ENCODE data around the gene RMDN3. TPM values are rescaled to one million over a fixed set of nuclear protein-coding genes. Genes with fewer than 3 reads are reported as not detected.

The RMDN3 gene
- total RNA-seq, 1 donor from 2014 or later: 21.1 TPM

DNA sequence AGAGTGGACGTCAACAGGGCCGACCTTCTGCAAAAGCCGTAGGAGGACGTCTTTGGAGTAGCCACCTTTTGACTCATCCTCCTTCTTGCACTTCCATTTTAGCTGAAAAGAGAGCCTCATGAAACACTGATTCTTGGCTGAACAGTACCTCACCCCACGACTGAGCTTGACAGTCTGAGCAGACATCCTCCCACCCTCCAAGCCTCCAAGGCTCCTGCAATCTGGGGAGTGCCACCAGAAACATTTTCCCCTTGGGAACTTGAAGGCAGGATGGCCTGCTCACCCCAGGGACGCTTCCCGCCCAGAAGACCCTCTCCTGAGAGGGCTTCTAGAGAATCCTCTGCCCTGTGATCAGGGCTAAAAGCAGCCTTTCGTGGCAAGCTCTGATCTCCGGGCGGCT is 20.0 kb upstream of the RMDN3 start:
- intact Hi-C loops (cut with DNase I): no loop called here

DNA sequence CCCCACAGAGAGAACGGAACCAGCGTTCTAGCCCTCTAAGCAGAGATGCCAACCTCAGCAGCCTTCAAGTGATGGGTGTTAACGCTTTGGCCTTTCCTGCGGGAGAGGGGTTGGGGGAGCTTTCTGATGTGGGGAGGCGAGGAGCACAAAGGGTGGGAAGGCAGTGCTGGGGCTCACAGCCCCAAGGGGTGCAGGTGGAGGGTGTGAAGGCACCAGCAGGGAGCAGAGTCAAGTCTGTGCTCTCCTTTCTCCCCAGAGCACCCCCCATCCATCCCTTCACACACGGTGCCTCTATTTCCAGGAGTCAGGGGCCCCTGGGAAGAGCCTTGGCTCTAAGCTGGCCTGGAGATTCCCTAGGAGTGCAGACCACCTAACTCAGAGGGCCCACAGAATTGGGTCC is 18.8 kb upstream of the RMDN3 start:
- intact Hi-C loops (cut with DNase I): no loop called here

More for the DNA sequence above, 20.0 kb upstream of the RMDN3 start:
- no peak for DNase-seq (ENCODE audit: low spot score)

DNA sequence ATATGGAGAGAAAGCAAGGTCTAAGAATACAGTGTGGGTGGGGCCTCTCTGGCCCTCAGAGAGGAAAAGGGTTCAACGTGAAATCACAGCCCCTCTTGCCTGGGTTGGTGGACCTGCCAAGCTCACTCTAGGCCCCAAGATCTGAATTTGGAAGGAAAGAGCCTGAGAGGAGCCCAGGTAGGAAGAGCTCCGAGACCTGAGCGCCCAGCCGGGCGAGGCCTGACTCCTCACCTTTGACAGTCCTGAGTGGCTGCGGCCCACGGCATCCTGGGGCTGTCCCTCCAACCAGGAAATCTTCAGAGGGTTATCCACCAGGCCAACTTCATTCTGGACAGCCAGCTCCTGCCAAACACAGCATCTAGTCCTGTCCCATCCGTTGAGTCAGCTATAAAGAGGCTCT is 18.4 kb upstream of the RMDN3 start:
- intact Hi-C loops (cut with DNase I): no loop called here
- no peak for DNase-seq (ENCODE audit: low spot score)

More for the DNA sequence above, 18.8 kb upstream of the RMDN3 start:
- DNase-seq (ENCODE audit: low spot score): no peak

DNA sequence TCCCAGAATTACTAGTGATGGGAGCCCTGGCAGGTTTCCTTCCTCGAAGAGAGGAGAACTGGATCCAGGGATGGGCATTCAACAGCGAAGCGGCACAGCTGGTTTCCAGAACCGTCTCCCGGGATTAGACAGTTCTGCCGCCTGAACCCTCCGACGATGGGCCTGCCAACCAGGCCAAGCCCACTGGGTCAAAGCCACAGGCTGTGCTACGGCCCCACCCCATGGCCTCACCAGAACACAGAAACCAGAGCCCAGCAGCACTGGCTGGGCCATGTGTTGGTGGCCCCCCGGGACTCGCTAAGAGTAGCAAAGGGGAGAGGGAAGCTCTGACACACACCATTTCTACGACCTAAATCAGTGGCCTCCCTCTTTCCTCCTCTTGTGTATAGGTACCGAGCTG is 17.0 kb upstream of the RMDN3 start:
- intact Hi-C loops (cut with DNase I): no loop called here
- no peak for DNase-seq (ENCODE audit: low spot score)

DNA sequence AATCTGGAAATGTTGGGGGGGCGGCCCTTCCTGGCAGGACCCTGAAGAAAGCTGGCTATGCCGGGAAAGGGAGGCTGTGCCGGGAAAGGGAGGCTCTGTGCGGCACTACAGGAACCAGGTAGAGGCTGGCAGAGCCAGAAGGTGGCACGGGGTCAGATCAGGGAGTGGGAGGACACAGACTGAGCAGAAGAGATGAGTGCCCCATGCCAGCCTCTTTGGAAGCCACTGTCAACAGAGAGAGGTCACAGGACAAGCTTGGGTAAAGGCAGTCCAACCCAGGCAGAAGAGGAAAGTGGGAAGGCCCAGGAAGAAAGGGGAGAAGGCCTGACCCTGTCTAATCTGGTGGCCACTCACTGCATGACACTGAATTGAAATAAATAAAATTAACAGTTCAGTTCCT is 16.2 kb upstream of the RMDN3 start:
- DNase-seq (ENCODE audit: low spot score): no peak
- intact Hi-C loops (cut with DNase I): no loop called here

DNA sequence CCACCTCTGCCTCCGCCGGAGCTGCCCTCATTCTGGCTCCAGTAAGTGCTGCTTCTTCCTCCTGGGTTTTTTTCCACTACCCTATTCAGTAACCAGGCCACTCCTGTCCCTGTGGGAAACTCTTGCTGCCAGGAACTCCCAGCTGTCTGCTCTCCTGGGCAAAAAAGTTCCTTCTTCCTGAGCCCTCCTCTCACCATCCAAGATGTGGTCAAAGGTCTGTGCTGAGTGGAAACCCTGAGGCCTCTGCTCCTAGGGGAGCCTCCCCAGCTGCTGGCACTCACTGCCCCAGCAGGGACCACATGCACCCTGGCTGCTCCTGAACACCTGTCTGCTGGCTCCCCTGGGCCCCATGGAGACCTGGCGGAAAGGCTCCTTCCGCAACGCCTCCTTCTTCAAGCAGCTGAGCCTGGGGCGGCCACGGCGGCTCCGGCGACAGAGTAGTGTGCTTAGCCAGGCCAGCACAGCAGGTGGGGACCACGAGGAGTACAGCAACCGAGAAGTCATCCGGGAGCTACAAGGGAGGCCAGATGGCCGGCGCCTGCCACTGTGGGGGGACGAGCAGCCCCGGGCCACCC is 15.2 kb upstream of the RMDN3 start:
- intact Hi-C loops (cut with DNase I): no loop called here
- no peak for DNase-seq (ENCODE audit: low spot score)

DNA sequence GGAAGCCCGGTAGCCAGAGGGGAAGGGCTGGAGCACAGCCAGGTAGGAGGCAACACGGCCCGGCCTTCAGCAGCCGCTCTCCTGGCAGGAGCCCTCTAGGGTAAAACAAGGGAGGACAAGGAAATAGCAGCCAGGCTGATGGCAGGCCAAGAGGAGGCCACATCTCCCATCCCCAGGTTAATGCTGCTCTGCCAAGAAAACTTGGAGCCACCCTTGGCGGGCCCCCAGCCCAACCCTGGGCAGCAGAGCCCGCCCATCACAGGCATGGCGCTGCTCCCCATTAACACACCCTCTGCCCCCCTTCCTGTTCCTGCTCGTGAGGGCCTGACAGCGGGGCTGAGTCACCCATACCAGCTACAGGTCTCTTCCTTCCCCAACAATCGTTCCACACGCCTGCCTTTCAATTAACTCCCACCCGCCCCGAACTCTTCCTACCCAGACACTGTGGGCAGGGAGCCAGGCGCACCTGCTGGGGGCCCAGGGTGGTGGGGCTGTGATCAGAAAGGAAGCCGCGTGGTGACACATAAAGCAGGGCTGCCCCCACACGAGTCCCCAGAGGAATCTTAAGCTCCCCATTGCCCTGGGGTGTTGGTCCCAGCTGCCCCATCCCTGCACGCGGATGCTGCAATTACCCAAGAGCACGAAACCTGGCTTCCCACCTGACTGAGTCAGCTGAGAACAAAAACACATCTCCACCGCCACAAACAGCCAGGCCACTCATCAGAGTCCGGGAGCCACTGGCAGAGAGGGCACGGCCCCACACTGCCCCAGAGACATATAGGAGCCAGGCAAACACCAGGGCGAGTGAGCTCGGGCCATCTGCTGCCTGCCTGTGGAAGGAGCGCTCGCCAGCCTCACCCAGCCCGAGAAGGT is 14.5 kb upstream of the RMDN3 start, which contains the start of gene C15orf62:
TSS of gene C15orf62 (plus strand) at position 707 of the 873 bp plus-strand sequence. CDS start 516 bp downstream, outside the sequence.
- DNase-seq (ENCODE audit: low spot score): no peak
- intact Hi-C loops (cut with DNase I): no loop called here

DNA sequence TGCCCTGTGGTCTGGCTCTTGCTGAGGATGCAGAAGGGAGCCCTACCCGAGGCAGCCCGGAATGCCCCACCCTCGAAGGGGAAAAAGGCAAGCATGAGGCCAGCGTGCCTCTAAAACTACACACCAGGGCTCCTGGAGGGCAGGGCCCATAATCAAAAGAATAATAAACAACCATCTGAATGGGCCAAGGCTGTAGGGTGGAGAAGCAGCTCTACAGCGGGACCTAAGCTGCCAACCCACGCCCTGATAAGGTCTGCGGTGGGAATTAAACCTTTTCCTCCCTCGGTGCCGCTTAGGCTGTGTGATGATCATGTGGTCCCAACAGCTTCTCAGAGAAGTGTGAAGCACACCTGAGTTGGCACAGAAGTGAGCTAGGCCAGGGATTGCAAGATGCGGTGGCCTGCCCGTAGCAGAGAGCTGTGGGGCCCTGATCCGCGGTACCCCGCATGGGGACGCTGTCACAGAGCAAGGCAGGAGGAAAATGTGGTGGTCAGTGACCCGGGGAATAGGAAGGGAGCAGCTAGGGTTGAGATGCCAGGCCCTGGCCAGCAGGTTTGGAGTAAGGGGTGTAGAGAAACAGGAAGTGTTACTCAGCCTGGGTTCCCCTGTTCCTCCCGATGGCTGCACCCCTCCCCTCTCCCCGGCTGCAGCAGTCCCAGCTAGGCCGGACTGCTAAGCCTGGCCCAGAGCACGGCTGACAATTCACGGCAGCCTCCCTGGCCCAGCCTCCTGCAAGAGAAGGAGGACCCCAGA is 13.6 kb upstream of the RMDN3 start:
- DNase-seq (ENCODE audit: low spot score): no peak
- intact Hi-C loops (cut with DNase I): no loop called here

DNA sequence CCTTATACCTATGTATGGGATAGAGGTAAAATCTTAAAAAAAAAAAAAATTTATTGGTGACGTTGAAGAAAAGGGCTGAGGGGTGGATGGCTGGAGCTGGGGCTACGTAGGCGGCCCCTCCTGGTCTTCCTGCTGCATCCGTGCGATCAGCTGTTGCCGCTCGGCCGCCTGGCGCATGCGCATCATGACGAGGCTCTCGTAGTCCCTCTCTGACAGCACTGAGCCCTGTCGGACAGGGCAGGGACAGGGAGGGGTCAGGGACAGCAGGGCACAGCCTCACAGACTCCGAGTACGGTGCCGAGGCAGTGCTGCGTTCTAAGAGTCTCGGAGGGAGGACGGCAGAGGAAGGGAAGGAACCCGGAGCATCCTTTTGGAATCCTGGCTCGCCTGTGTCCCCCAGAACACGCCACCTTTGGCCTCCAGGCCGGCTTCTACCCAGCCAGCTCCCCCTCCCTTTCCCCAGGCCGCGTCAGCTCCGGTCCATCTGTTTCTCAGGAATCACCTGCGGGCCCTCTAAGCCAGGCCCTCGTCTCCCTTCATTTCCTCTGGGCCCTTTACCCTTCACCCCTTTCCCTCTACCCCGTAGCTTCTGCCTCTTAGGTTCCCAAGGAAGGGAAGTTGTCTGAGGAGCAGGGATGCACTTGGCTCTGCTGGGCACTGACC is 12.9 kb upstream of the RMDN3 start:
- DNase-seq (ENCODE audit: low spot score): no peak
- intact Hi-C loops (cut with DNase I): no loop called here

DNA sequence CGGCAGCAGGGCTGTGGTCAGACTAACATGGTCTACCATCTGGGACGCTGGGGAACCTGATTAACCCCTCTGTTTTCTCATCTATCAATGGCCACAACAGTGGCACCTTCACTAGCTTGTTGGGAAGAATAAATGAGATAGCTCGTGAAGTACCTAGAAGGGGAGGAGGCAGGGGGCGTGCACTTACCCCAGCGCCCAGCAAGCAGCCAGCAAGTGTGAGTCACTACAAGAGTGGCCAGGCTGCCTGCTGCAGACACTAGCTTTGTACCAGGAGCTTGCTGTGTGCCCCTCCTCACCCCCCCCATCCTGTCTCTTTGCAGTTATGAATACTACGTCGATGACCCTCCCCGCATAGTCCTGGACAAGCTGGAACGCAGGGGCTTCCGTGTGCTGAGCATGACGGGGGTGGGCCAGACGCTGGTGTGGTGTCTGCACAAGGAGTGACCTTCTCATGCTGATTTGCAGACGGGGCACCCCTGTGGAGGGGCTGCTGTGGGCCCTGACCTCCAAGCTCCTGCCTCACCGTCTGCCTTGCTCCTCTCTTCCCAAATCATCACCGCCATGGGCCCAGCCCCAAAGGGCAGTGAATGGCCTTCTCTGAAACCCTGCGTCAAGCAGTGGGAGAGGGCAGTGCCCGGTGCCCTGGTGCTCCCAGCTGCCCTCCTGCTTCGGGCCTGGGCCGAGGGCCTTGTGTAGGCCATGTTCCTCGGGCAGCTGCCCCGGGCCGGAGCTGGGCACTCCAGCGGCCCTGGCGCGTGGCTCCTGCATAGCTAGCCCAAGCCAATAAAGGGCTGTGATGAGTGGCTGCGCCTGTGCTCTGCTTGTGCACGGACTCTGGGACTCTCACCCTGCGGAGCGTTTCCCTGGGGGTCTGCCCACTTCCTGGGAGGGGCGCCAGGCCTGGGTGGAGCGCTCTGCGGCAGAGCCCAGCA is 12.1 kb upstream of the RMDN3 start:
- no peak for DNase-seq (ENCODE audit: low spot score)
- intact Hi-C loops (cut with DNase I): no loop called here

DNA sequence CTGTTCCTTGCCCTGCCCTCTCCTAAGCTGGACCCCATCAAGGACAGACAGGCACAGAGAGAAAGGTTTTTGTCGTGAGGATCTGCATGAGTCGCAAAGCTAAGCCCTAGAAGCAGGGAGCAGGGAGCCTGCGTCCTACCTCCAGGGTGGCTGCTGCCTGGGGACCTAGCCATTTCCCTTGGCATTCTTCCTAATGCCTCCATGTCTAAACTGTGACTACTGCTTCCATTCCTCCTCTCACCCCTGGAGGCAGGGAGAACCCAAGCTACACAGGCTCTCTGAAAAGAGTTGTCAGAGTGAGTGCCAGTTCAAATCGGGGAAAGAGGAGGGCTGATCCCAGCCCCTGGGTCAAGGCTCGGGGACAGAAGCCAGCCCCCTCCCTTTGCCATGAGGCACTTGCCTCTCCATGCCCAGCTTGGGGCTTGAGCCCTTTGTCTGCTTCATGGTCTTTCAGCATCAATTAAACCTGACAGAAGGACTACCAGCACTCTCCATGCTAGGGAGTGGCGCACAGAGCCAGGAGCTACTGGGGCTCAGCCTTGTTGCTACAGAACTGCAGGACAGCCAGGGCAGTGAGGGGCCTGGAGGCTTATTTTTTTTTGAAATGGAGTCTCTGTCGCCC is 11.3 kb upstream of the RMDN3 start:
- intact Hi-C loops (cut with DNase I): no loop called here
- DNase-seq (ENCODE audit: low spot score): no peak

DNA sequence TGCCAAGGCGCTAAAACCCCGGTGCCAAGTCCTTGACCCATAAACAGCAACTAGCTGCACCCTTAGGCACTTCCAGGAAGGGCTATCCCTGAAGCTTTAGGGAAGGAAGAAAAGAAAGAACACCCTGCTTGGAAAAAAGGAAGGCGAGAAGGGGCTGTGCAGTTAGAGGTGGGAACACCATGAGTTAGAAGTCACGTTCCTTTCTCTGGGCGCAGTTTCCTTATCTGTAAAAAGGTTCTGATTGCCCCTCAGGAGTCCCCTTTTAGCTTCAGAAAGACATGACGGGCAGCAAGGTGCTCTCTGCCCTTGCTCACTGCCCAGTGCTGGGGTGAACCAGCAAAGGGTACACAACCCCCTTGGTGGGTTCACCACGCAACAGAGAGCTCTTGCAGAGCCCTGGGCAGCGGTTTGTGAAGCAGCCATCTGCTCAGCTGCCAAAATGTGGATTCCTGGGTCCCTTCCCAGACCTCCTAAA is 9.6 kb upstream of the RMDN3 start:
- intact Hi-C loops (cut with DNase I): loop anchor here (5.0 kb wide), 1 partner anchor 72 kb away; no protein-coding TSS in a partner anchor
- no peak for DNase-seq (ENCODE audit: low spot score)

DNA sequence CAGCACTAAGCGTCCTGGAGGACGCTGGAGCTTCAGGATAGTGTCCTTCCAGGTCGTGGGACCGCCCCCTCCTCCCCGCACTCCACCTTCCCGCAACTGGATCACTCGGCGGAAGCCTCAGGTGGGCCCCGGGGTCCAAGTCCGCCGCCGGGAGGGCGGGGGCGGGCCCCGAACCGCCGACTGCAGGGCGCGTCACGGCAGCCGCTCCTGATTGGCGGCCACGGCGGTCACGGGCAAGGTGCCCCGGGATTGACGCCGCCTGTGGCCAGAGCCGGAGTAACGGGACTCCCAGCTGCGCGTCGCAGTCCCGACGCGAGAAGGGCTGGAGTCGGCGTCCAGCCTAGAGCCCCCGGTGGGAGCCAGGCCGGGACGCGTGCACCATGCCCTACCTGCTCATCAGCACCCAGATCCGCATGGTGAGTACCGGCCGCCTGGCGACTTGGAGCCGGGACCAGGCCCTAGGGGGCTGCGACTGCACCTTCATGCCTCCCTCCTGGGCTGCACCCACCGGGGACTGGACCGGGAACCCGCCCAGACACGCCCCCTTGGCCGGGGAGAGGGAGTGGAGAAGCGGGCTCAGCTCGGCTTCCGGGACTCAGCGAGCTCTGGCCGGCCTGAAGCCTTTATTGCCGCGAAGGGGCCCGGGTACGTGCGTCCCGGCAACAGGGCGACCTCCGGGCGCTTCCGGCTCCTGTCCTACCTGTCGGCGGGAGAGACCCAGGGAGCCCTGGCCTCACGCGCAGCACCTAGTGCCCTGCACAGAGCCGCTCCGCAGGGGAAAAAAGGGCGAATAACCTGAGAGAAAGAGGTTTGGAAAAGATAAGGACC is 9.0 kb upstream of the RMDN3 start, which contains the start of gene GCHFR:
TSS of gene GCHFR (plus strand) at position 268 of the 828 bp plus-strand sequence. CDS start at position 381, 113 bp downstream.
- DNase-seq (ENCODE audit: low spot score): peak; percentile 84
- intact Hi-C loops (cut with DNase I): loop anchor here (5.0 kb wide), 1 partner anchor 72 kb away; no protein-coding TSS in a partner anchor

DNA sequence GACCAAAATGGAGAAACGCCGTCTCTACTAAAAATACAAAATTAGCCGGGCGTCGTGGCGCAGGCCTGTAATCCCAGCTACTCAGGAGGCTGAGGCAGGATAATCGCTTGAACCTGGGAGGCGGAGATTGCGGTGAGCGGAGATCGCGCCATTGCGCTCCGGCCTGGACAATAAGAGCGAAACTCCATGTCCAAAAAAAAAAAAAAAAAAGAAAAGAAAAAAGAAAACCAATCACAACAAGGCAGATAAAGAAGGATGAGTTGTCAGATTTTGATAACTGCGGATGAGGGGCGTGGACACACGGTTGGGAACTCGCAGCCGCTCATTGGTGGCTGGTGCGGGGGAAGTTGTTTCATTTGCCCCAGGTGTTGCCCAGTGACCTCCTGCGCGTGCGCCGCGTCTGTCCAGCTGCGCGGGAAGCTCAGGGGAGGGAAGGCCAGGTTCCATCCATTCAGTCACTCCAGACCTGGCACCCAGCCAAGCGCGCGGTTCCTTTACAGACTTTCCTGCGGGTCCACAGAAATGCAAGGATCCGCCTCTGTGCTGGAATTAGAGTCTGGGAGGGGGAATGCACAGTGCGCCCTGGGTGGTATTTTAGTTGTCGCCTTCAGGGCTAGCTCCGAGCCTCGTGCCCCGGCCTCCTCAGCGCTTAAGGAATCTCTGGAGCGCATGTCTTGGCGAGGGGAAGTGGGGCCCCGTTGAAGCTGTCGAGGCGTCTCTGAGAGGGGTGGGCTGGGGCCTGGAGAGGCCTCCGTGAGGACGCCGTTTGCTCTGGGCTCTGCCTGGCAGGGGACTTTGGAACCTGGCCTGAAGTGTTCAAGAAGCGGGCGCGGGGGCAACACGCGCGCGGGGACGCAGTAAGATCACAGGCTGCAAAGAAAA is 8.1 kb upstream of the RMDN3 start:
- intact Hi-C loops (cut with DNase I): loop anchor here (5.0 kb wide), 1 partner anchor 71 kb away; no protein-coding TSS in a partner anchor
- no peak for DNase-seq (ENCODE audit: low spot score)

DNA sequence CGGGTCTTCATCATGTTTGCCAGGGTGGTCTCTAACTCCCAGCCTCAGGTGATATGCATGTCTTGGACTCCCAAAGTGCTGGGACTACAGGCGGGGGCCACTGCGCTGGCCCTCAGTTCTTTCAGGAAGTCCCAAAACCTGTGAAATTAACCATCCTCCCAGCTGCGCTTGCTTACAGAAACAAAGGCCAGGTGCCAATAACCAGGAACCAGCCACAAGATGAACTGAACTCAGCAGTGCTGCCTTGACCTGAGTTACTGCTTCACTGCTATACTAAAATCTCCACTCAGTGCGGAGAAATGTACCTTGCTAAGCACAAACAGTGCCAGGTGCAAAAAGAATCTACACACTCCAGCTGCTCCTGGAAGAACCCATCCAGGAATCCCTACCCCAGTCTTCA is 4.9 kb upstream of the RMDN3 start:
- intact Hi-C loops (cut with DNase I): loop anchor here (5.0 to 10.0 kb wide), 3 partner anchors 68 to 165 kb away; partner anchors contain the start of genes KNL1 and VPS18
- no peak for DNase-seq (ENCODE audit: low spot score)

DNA sequence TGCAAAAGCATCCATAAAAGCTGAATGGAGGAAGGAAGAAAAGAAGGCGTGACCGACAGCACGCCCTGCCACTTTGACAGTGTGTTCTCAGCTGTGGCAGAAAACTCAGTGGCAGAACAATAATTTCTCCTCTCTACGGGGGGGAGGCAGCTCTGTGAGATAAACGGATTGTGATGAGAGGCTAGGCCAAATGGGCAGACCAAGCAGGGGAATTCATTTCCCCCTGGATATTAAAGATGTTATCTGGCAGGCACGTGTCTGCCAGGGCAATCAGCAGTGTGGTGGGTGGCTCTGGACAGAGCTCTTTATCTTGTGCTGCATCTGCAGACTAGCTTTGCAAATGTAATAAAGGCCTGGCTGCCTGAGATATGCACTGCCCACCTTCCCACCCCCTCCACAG is 1.9 kb upstream of the RMDN3 start:
- intact Hi-C loops (cut with DNase I): loop anchor here (10.0 kb wide), 2 partner anchors 138 to 162 kb away; partner anchors contain the start of genes KNL1 and VPS18
- DNase-seq (ENCODE audit: low spot score): no peak

Data from cardiac septum (tissue), 1 donor.